NOMO-1 treated with dmso at 0.1 percent for 144 hours (cell line): Measurements from ENCODE around the gene BEND3.
A peak's percentile ranks its signal among the peaks of the same experiment; 100 is the strongest.

Experiments
- DNase-seq: peaks from one replicate; lab custom pipeline; 2025; ENCODE audit not compliant: unreplicated experiment; lab: John Stamatoyannopoulos, UW

The BEND3 gene

GRCh38 chr6:107083047-107083768 is 32.1 kb downstream of the BEND3 start:
- DNase-seq = no peak

GRCh38 chr6:107082045-107082444 is 33.3 kb downstream of the BEND3 start:
- DNase-seq = no peak

DNA sequence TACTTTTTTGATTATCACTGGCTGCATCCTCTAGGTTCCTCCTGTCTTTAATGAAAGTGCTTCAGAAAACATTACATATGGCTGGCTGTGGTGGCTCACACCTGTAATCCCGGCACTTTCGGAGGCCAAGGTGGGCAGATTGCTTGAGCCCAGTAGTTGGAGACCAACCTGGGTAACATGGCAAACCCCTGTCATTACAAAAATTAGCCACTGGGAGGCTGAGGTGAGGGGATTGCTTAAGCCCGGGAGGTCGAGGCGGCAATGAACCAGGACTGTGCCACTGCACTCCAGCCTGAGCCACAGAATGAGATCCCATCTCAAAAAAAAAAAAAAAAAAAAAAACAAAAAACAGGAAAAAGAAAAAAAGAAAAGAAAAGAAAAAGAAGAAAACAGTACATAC is 35.3 kb downstream of the BEND3 start:
- DNase-seq = no peak

DNA sequence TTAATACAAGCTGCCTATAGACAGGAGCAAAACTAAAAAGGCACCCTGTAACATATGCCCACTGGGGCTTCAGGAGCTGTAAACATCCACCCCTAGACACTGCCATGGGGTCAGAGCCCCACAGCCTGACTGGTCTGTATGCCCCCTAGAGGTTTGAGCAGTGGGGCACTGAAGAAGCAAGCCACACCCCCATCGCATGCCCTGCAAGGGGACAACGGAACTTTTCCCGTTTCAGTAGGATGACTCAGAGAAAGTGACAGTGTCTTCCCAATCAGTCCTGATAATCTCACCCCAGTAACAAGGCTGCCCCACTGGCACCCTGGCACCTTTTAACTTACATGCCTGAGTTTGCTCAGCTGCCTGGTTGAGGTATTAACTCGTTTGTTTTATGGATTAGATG is 35.9 kb downstream of the BEND3 start:
- no peak for DNase-seq

- DNase-seq = no peak
These were observed 37.6 kb downstream of the BEND3 start for GRCh38 chr6:107077710-107078109.

DNA sequence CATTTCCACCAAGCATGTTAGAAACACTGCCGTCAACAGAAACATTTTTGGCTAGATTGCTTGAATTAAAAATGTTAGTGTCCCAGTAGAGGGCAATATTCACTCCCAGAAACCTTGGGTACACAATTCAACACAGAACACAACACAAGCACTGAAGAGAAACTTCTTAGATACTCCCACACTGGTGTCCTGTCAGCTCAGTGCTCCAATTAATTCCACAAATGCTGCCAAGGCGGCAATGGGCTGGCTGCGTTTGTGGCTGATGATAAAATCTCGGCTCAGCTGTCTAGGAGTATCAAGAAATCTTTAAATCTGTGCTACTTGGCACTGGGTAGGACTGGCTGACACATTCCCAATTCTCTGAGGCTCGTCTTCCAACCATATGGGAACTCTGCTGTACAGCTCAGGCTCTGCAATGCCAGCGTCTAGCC is 39.3 kb downstream of the BEND3 start:
- no peak for DNase-seq

DNA sequence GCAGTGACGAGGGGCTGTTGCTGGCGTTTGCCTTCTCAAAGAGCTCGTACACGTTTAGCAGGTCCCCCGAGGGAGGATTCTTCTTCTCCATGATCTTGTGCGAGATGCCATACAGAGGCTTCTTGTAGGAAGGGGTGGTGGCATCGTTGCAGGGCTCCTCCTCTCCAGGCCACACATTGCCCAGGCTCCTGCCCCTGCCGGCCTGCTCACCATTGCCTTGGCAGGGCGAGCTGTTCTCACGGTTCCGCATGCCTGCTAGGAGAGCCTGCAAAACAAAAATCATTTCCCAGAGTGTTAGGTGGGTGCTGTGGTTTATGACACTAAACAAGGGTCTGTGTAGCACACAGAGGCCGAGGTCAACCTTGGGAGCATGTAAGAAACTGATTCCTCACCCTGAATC is 44.6 kb downstream of the BEND3 start:
- no peak for DNase-seq

GRCh38 chr6:107069631-107070548 is 45.4 kb downstream of the BEND3 start:
- DNase-seq = no peak

DNA sequence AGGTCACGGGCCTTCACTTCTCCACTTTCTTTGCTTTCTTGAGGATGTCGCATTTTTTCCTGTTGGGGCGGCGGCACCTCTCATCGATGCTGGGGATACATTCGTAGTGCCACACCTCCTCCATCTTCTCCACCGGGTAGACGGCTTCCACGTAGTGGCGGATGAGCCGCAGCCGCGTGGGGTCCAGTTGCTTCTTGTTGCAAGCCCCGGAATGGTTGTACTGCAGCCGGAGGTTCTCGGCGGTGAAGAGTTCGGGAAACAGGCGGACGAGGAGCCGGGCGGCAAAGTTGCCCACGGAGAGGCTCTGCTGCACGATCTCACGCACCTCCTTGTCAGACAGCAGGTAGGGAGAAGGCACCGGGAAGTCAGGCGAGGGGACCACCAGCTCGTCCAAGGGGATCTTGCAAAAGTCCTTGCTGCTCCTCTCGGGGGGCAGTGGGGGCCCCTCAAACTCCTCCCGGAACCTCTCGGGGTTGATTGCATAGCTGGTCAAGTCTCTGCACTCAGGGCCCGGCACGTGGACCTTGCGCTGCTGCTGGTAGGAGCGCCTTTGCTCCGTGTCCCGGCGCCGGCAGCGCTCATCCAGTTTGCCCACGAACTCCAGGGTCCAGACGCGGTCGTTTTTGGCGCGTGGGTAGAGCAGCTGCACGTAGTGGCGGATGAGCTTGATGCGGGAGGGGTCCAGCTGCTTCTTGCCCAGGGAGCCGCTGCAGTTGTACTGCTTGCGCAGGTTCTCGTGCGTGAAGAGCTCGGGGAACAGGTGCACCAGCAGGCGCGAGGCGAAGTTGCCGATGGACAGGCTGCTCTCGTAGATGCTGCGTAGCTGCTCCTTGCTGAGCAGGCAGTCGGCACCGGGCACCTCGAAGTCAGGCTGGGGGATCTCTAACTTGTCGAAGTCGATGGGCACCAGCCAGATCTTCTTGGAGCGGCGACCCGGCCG is 46.4 kb downstream of the BEND3 start:
- DNase-seq = no peak

DNA sequence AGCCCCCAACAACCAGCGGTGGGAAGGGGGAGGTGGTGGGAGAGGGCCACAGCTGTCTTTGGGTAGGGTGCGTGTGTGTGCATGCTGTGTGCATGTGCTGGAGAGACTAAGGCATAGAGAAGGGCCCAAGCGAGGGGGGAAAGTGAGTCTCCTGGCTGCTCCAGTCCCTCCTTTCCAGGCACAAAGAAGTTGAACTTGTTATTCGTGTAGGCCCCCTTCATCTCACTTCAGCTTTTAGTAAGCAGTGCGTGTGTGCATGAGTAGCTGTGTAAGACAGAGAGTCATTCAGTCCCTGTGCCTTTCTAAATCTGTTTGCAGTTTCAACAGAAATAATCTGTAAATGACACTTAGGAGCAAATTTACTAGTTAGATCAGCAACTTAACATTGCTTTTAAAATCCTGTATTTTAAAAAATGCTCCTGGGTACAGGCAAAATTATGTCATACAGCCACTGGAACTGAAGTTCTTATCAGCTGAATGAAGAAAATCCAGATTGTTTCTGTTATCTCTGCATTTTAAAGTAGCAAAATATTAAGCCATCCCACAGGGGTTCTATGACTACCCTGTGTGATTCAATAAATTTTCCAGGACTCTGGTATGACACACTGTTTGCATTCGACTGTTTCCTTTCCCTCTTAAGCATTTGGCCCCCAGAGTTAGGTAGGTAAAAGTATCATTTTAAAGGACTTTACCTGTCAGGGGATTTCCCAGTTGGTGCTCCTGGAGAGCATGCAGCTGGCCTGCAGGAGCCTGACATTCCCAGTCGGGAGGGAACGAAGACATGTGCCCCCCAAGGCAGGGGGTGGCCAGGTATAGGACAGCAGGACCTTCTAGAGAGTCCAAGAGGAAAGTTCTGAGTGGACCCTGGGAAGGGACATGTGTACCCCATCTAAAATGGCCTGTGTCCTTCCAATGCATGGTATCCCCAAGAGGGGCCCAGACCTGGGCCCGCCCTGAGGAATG is 48.3 kb downstream of the BEND3 start:
- no peak for DNase-seq

DNA sequence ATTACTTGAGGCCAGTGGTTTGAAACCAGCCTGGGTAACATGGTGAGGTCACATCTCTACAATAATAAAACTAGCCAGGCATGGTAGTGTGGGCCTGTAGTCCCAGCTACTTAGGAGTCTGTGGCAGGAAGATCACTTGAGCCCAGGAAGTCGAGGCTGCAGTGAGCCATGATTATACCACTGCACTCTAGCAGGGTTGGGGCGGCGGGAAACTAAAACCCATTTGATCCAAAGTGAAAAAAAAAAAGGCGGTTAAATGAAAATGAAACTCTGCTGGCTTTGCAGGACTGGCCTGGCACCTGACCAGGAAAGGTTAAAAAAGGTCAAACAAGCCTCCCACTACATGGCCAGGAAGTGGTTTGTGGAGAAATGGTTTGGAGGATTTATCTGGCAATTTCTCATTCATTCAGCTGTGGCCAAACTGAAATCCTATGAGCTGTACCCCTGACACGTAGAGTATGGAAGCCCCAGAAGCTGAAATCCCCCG is 50.7 kb downstream of the BEND3 start:
- DNase-seq = peak; percentile 7

GRCh38 chr6:107062691-107063090 is 52.6 kb downstream of the BEND3 start:
- DNase-seq = no peak

- no peak for DNase-seq
These were observed 53.9 kb downstream of the BEND3 start for GRCh38 chr6:107061125-107062020.

DNA sequence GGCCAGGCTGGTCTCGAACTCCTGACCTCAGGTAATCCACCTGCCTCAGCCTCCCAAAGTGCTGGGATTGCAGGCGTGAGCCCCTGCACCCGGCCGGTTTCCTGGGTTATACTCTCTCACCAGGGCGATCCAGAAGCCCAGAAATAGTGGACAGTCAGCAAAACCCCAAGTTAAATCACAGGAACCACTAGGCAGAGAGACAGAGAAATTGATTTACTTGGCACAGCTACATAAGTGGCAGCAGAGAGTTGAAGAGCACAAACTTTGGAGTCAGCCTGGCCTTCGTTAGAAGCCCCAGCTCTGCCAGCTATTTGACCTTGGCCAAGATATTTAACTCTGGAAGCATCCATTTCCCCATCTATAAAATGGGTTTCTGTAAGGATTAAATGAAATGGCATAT is 54.6 kb downstream of the BEND3 start:
- no peak for DNase-seq

GRCh38 chr6:107059606-107060005 is 55.7 kb downstream of the BEND3 start:
- DNase-seq = no peak

- DNase-seq = no peak
These were observed 57.6 kb downstream of the BEND3 start for GRCh38 chr6:107057679-107058078.

- no peak for DNase-seq
These were observed 58.5 kb downstream of the BEND3 start for GRCh38 chr6:107056796-107057195.

DNA sequence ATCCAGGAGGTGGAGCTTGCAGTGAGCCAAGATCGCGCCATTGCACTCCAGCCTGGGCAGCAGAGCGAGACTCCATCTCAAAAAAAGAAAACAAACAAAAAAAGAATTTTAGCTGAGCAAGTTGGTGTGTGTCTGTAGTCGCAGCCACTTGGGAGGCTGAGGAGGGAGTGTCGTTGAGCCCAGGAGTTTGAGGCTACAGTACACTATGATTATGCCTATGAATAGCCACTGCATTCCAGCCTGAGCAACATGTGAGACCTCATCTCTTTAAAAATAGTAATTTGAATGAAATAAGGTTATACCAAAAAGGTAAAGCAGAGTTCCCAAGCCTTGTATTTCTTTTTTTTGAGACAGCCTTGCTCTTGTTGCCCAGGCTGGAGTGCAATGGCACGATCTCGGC is 67.5 kb downstream of the BEND3 start:
- DNase-seq = no peak
